Measurements from ENCODE around the gene KIFC3.
"Not testable (repeated sequence)": the region's sequence is repeated elsewhere in the genome, so short reads cannot be mapped to it uniquely, and the experiment has no call there.

Gene KIFC3

DNA sequence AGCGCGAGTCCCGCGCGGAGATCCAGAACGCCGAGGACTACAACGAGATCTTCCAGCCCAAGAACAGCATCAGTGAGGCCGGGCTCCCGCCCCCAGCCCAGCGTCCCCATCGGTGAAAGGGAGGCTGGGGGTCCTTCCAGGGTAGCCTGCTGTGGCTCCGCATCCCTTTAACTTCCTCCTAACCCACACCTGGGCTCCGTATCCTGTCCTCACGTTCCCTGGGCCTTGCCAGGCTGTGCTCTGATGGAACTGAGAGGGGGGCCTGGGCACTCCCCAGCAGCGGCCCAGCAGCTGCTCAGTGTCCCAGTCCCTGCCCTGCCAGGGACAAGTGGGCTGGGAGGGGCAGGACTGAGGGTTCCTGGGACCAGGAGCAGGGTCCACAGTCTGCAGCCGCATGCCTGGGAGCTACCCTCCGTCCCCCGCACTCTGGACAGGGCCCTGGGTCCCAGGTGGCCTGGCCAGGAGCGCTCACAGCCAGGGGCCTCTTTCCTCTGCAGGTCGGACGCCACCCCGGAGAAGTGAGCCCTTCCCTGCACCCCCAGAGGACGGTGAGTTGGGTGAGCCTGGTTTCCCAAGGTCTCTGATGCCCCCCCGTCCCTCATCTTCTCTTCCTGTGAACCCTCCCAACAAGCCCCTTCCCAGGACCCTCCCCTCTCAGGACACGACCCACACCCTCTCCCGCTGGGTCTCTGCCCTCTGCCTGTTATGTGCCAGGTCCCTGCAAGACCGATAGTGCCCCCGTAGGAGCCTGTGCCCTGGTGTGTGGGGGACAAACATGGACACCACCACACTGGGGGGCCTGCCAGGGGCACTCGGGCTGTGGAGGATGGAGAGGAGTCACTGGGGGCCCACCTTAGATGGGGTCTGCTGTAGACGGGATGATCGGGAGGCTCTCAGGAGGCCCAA lies 48.6 kb downstream of the KIFC3 start:
- Mint-ChIP-seq H3K4me3 (no peak overlapping the region), H3K27me3 (no peaks in the 10 kb centered on the region), H3K36me3 (ENCODE audit: low read depth) (peaks cover 13% of the 10 kb centered on the region), H3K4me1 (ENCODE audit: low read depth) (no peaks in the 10 kb centered on the region), H3K27ac (no peak overlapping the region), H3K9me3 (no peaks in the 10 kb centered on the region)

DNA sequence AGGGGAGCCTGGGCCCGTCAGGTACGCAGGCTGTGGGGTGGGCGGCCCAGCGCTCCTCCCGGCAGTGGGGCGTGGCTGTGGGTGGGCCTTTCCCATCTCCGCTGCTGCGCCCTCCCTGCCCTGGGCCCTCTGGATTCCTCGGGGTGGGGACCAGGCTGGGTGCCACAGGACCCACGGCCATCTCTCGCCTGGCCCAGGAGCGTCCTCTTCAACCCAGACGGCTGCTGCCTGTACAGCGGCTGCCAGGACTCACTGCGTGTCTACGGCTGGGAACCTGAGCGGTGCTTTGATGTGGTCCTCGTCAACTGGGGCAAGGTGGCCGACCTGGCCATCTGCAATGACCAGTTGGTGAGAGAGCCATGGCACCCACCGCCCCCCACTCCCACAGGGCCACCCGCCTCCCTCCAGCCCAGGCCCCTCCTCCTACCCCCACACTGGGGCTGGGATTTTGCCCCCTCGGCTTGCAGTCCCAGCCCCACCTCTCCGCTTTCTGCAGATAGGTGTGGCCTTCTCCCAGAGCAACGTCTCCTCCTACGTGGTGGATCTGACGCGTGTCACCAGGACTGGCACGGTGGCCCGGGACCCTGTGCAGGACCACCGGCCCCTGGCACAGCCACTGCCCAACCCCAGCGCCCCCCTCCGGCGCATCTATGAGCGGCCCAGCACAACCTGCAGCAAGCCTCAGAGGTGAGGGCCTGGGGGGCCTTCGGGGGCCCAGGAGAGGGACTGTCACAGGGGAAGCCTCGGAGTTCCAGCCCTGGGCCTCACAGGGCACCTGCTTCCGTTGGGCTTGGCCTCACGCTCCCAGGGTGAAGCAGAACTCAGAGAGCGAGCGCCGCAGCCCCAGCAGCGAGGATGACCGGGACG lies 49.5 kb downstream of the KIFC3 start:
- H3K4me3 Mint-ChIP-seq: no peak overlapping the region
- no peak overlapping the region for H3K27ac Mint-ChIP-seq
- H3K36me3 Mint-ChIP-seq (ENCODE audit: low read depth): peaks cover 13% of the 10 kb centered on the region
- H3K9me3 Mint-ChIP-seq: no peaks in the 10 kb centered on the region
- no peaks in the 10 kb centered on the region for H3K27me3 Mint-ChIP-seq
- no peaks in the 10 kb centered on the region for H3K4me1 Mint-ChIP-seq (ENCODE audit: low read depth)

DNA sequence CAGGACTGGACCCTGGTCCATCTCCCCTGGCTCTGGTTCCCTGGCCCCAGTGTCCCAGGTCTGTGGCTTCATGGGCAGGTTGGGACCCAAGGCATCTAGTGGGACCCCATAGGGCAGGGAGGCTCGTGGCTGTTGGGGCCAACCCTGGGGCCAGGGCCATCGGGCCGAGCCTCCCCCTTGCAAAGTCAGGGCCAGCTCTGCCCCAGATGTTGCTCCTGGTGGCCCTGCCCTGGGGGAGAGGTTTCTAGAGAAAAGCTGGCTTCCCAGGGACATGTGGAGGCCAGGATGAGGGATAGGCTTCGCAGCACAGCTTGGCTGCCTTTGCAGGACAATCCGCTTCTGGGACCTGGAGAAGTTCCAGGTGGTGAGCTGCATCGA lies 50.1 kb downstream of the KIFC3 start:
- H3K4me3 Mint-ChIP-seq: no peak overlapping the region
- no peaks in the 10 kb centered on the region for H3K4me1 Mint-ChIP-seq (ENCODE audit: low read depth)
- H3K27me3 Mint-ChIP-seq: no peaks in the 10 kb centered on the region
- no peaks in the 10 kb centered on the region for H3K9me3 Mint-ChIP-seq
- H3K27ac Mint-ChIP-seq: no peak overlapping the region
- H3K36me3 Mint-ChIP-seq (ENCODE audit: low read depth): peaks cover 13% of the 10 kb centered on the region

DNA sequence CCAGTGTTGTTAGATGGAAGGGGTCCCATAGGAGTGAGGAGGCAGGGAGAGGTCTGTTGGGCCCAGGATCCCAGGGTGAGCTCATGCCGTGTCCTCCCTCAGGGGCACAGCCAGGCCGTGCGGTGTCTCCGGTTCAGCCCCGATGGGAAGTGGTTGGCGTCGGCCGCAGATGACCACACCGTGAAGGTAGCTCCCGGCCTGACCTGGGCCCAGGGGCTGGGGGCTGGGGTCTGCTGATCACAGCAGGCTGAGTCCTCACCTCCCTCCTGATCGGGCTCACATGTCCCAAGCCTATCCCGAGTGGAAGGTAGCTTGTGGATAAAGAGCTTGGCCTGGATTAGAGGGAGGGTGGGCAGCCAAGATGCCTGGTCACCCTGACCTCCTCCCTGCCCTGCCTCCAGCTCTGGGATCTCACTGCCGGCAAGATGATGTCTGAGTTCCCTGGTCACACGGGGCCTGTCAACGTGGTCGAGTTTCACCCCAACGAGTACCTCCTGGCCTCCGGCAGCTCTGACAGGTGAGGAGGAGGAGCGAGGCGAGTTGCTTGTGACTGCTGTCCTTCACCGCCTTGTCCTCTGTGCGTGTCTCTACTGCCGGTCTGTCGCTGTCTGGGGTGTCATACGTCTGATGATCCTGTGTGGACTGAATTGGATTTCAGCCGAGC lies 50.6 kb downstream of the KIFC3 start:
- Mint-ChIP-seq H3K4me3 (no peak overlapping the region), H3K4me1 (ENCODE audit: low read depth) (no peaks in the 10 kb centered on the region), H3K36me3 (ENCODE audit: low read depth) (peaks cover 13% of the 10 kb centered on the region), H3K27ac (no peak overlapping the region), H3K9me3 (no peaks in the 10 kb centered on the region), H3K27me3 (no peaks in the 10 kb centered on the region)

DNA sequence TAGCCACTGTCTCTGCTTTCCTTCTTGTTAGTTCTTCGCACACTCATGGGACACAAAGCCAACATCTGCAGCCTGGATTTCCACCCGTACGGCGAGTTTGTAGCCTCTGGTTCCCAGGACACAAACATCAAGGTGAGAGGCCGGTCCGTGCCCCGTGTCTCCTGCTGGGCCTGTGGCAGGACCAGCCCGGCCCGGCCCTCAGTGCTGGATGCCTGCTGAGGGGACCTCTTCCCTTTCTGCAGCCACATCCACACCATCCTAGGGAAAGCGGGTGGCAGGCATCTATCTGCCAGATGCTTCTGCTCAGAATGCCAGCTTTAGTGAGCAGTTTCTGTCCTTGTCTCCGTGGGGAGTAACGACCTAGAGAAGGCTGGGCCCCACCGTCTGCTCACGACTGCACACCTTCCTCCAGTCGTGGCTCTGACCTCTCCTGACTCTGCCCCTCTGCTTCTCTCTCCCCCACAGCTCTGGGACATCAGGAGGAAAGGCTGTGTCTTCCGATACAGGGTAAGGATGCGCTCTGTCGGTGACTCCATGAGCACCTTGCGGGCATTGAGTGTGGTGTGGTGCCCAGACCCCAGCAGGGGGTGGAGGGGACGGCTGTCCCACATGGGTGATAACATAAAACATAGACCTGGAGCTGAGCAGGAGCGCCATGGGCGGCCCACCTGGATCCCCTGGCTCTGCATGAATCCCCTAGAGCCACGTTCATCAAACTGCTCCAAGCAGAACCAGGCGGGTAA lies 51.3 kb downstream of the KIFC3 start:
- H3K27me3 Mint-ChIP-seq: no peaks in the 10 kb centered on the region

DNA sequence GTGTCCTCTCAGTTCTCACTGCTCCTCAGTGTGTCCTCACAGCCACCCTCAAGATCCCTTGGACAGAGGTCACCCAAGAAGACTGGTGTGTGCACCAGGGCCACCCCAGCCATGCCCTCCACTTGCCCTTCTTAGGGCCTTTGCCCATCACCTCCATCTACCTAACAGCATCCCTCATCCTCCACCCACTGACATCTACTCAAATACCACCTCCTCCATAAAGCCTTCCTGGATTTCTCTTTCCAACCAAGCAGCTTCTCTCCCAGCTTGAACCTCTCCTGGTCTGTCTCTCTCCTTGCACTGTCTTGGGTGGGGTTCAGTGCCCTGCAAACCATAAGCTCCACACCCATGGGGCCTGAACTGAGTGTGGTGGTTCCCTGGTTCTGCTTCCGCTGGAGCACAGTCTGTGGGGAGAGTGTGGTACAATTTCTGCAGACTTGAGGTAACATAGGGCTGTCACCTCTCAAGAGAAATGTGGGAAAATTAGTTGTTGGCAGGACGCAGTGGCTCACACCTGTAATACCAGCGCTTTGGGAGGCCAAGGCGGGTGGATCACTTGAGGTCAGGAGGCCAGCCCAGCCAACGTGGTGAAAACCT lies 52.3 kb downstream of the KIFC3 start:
- Mint-ChIP-seq H3K4me3 (no peak overlapping the region), H3K27ac (no peak overlapping the region), H3K36me3 (ENCODE audit: low read depth) (peaks cover 7% of the 10 kb centered on the region), H3K27me3 (no peaks in the 10 kb centered on the region), H3K9me3 (no peaks in the 10 kb centered on the region), H3K4me1 (ENCODE audit: low read depth) (no peaks in the 10 kb centered on the region)

More for the DNA sequence above, 51.3 kb downstream of the KIFC3 start:
- Mint-ChIP-seq H3K36me3 (ENCODE audit: low read depth) (peaks cover 9% of the 10 kb centered on the region), H3K27ac (no peak overlapping the region), H3K4me1 (ENCODE audit: low read depth) (no peaks in the 10 kb centered on the region), H3K4me3 (no peak overlapping the region), H3K9me3 (no peaks in the 10 kb centered on the region)

DNA sequence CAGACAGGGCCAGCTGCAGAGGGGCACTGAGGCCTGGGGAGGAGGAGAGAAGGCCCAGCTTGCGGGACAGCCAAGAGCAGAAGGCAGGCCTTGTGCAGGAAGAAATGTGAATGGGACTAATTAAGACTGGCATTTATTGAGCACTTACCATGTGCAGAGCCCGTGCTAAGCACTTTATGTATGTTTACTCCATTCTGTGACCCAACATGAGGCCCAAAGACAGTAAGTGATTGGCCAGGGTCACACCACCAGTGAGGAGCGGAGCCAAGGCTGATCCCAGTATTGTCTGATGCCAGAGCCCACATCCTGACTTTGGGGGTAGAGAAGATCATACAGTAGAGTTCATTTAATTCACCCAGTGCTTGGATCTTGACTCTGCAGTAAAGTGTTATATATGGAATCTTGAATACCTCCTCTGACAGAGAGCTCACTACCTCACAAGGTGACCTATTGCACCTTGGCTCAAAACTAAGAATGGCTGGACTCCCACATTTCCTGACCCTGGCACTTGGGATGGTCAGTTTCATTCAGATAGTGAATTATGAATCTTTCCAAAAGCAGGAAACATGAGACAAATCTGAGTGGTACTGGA lies 53.1 kb downstream of the KIFC3 start:
- peaks cover 7% of the 10 kb centered on the region for H3K36me3 Mint-ChIP-seq (ENCODE audit: low read depth)
- no peak overlapping the region for H3K27ac Mint-ChIP-seq
- no peaks in the 10 kb centered on the region for H3K27me3 Mint-ChIP-seq
- no peak overlapping the region for H3K4me3 Mint-ChIP-seq
- no peaks in the 10 kb centered on the region for H3K9me3 Mint-ChIP-seq
- H3K4me1 Mint-ChIP-seq (ENCODE audit: low read depth): no peaks in the 10 kb centered on the region

DNA sequence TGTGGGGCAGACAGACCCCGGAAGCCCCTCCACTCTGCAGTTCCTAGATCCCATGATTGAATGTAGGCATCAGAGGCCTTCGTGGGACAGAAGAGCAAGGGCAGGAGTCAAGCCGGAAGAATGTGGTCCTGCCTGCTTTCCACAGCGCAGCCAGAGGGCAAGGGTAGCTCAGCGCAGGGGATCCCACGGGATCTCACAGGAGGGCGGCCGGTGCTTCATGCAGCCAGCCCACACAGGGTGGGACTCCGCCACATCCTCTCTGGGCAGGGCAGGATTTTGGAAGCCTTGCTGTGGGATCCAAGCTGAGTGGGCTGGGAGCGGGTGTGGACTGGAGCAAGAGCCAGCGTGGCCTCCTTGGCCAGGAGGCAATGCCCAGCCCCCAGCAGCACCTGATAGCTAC lies 53.7 kb downstream of the KIFC3 start:
- H3K4me3 Mint-ChIP-seq: no peak overlapping the region
- H3K4me1 Mint-ChIP-seq (ENCODE audit: low read depth): no peaks in the 10 kb centered on the region
- no peak overlapping the region for H3K27ac Mint-ChIP-seq
- peaks cover 7% of the 10 kb centered on the region for H3K36me3 Mint-ChIP-seq (ENCODE audit: low read depth)
- no peaks in the 10 kb centered on the region for H3K27me3 Mint-ChIP-seq
- no peaks in the 10 kb centered on the region for H3K9me3 Mint-ChIP-seq

DNA sequence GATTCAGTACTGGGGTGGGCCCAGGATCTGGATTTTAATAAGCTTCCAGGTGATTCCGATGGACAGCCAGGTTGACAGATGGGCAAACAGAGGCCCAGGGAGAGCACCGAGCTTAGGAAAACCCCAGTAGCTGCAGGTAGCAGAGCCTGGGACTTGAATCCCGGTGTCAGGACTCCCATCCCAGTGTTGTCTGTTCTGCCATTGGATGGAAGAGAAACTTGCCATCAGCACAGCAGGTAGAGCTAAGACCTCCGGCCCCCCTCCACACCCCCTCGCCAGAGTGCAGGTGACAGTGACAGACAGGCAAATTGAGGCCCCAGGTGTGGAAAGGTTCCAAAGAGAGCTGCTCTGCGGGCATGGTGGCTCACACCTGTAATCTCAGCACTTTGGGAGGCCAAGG lies 54.3 kb downstream of the KIFC3 start:
- H3K4me1 Mint-ChIP-seq (ENCODE audit: low read depth): no peaks in the 10 kb centered on the region
- H3K9me3 Mint-ChIP-seq: no peaks in the 10 kb centered on the region
- no peaks in the 10 kb centered on the region for H3K27me3 Mint-ChIP-seq
- H3K27ac Mint-ChIP-seq: no peak overlapping the region
- H3K4me3 Mint-ChIP-seq: no peak overlapping the region
- peaks cover 7% of the 10 kb centered on the region for H3K36me3 Mint-ChIP-seq (ENCODE audit: low read depth)

DNA sequence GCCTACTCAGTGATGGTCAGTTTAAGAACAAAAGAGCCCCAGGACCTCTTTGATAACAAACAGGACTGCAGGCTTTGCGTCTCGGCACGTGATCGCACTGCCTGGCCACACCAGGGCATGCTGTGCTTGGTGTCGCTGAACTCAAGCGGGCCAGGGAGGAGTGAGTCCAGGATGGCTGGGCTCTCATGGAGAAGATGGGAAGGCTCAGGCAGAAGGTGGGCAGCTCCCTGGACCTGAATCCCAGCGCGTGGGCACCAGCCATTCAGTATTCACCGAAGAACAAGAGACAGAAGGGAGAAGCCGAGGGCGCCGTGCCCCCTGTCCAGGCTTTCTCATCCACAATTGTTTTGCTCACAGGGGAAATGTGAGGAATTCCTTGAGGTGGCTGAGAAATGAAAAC lies 54.8 kb downstream of the KIFC3 start:
- H3K9me3 Mint-ChIP-seq: no peaks in the 10 kb centered on the region
- H3K27me3 Mint-ChIP-seq: no peaks in the 10 kb centered on the region
- no peak overlapping the region for H3K27ac Mint-ChIP-seq
- H3K4me1 Mint-ChIP-seq (ENCODE audit: low read depth): no peaks in the 10 kb centered on the region
- H3K36me3 Mint-ChIP-seq (ENCODE audit: low read depth): peaks cover 7% of the 10 kb centered on the region
- no peak overlapping the region for H3K4me3 Mint-ChIP-seq

DNA sequence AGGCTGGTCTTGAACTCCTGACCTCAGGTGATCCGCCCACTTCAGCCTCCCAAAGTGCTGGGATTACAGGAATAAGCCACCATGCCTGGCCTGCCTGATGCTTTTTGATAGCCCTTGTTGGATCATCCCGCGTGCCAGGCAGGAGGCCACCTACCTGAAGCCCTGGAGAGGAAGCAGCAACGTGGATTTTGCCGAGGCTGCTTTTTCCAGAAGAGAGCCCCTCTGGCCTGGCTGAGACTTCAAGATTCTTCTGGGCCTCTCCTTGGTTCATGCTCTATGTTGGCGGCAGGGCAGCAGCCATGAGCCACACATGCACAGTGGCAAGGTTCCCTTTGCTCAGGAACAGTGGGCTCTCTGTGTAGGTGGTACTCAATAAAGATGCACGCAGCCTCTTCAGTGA lies 55.2 kb downstream of the KIFC3 start:
- no peaks in the 10 kb centered on the region for H3K27me3 Mint-ChIP-seq
- H3K9me3 Mint-ChIP-seq: no peaks in the 10 kb centered on the region
- peaks cover 7% of the 10 kb centered on the region for H3K36me3 Mint-ChIP-seq (ENCODE audit: low read depth)
- no peak overlapping the region for H3K4me3 Mint-ChIP-seq
- no peaks in the 10 kb centered on the region for H3K4me1 Mint-ChIP-seq (ENCODE audit: low read depth)
- no peak overlapping the region for H3K27ac Mint-ChIP-seq

DNA sequence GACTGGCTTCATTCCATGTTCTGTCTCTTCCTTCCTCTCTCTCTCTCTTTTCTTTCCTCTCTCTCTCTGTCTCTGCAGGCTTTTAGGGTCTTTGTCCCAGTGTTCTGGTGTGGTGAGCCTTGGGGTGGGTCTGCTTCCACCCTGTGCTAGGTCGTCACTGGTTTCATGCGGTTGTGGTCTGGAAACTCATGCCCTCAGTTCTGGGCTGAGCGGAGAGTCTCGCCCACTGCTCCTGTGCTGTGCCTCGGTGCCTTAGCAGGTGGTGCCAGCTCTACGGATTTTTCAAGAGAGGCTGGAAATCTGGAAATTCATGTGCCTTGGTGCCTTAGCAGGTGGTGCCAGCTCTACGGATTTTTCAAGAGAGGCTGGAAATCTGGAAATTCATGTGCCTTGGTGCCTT lies 56.0 kb downstream of the KIFC3 start:
- not testable (repeated sequence) for H3K36me3 Mint-ChIP-seq (ENCODE audit: low read depth); H3K4me1 Mint-ChIP-seq (ENCODE audit: low read depth); H3K27me3 Mint-ChIP-seq; H3K4me3 Mint-ChIP-seq; H3K9me3 Mint-ChIP-seq; H3K27ac Mint-ChIP-seq

DNA sequence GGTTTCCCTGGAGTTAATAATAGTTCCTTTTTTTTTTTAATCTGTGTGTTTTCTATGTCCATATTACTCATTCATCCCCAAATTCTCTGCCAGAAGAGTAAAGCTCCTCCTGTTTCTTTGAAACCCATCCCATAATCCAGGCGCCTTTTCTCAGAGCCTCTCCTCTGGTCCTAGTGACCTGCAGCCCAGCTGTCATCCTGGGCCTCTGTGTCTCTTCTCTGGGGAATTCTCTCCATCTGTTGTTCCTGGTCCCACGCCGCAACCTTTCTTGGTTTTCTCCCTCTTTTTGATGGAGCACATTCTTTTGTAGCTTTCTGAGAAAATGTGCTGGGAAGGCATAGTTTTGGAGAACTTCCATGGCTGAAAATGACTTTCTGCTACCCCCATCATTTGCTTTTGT lies 56.5 kb downstream of the KIFC3 start:
- no peak overlapping the region for H3K4me3 Mint-ChIP-seq
- no peaks in the 10 kb centered on the region for H3K27me3 Mint-ChIP-seq
- H3K9me3 Mint-ChIP-seq: no peaks in the 10 kb centered on the region
- no peaks in the 10 kb centered on the region for H3K36me3 Mint-ChIP-seq (ENCODE audit: low read depth)
- H3K27ac Mint-ChIP-seq: no peak overlapping the region
- no peaks in the 10 kb centered on the region for H3K4me1 Mint-ChIP-seq (ENCODE audit: low read depth)

DNA sequence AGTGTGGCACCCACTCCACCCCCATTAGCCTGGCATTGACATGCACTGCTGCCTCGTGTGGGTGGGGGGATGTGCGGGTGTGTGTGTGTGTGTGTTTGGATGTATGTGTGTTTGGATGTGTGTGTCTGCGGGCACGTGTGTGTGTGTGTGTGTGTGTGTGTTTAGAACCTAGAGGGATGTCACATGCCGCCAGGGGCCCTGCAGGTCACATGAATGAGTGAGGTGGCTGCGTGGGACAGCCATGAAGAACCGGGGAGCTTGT lies 57.7 kb downstream of the KIFC3 start:
- Mint-ChIP-seq H3K36me3 (ENCODE audit: low read depth) (no peaks in the 10 kb centered on the region), H3K9me3 (no peaks in the 10 kb centered on the region), H3K27me3 (no peaks in the 10 kb centered on the region), H3K27ac (no peak overlapping the region), H3K4me3 (no peak overlapping the region), H3K4me1 (ENCODE audit: low read depth) (no peaks in the 10 kb centered on the region)
